Measurements from ENCODE around the gene KIF6.

The KIF6 gene

GRCh38 chr6:39441986-39442385, 283.2 kb downstream of the KIF6 start:
- no peak for DNase-seq

- DNase-seq, result no peak
Measured at GRCh38 chr6:39441301-39441700, 283.9 kb downstream of the KIF6 start.

GRCh38 chr6:39440039-39440426, 285.2 kb downstream of the KIF6 start:
- no peak for DNase-seq

- DNase-seq, result no peak
Measured at GRCh38 chr6:39439342-39440038, 285.7 kb downstream of the KIF6 start.

- no peak for DNase-seq
Measured at GRCh38 chr6:39433630-39434029, 291.6 kb downstream of the KIF6 start.

GRCh38 chr6:39432330-39433025, 292.7 kb downstream of the KIF6 start:
- DNase-seq, result no peak

DNA sequence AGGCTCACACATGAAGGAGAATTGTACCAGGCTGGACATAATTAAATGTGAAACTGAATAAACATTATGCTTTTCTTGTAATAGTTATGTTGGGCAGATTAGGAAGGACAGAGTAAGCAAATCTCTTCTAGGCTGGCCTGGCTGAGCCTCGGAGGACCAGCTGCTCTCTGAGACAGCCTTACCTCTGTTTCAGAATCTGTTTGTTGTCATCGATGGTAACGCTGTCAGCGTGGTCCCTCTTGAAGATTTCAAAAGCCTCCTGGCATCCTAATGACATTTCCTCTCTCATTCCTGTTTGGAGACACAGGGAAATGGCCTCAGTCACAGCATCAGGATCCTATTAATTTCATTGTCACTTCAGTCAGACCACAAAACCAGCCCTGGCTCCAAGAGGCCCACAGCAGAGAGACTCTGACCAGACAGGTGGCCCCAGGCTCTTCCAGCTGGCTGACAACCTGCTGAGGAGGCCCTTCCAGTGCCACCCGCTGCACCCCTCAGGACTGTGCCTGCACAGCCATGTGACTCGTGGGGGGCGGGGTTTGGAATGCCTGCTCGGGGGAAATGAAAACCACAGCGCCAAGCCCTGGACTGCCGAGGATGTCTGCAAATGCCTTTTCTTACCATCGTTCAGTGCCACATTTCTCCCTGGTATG, 294.2 kb downstream of the KIF6 start:
- peak; percentile 91 for DNase-seq

- no peak for DNase-seq
Measured at GRCh38 chr6:39430446-39430845, 294.8 kb downstream of the KIF6 start.

DNA sequence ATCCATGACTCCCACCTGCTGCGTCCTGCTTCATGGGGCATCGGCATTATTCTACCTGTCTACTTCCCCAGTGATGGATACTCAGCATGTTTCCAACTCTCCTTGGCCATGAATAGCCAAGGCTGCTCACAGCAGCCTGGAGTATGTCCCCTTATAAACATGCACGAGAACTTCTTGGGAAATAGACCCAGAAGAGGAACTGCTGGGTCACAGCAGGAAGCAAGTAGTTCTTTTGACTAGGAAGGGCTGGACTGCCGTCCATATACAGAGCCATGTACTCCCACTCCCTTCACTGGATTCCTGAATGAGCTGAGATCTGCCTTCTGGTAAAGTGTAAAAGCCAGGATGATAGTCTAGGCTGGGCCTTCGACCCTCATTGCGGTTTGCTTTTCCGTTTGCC, 296.4 kb downstream of the KIF6 start:
- no peak for DNase-seq

- no peak for DNase-seq
Measured at GRCh38 chr6:39428152-39428551, 297.1 kb downstream of the KIF6 start.

DNA sequence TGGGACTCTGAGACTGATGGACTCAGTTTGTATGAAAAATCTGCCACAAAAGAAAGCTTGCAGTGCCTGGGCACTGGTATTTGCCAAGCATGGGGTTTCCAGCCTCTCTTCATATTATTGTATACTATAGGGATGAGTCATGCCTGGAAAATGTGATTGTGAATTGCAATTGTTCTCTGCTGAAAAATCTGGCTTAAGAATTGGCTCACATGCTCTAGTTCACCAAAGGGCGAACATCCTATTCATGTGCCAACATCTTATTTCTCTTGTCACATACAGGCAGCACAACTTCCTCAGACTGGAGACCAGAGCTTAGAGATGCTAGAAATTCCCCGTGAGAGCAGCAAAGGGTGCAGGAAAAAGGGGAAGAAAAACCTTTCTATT, 299.1 kb downstream of the KIF6 start:
- no peak for DNase-seq

- DNase-seq, result no peak
Measured at GRCh38 chr6:39425346-39426072, 299.7 kb downstream of the KIF6 start.

GRCh38 chr6:39424831-39425230, 300.4 kb downstream of the KIF6 start:
- no peak for DNase-seq

DNA sequence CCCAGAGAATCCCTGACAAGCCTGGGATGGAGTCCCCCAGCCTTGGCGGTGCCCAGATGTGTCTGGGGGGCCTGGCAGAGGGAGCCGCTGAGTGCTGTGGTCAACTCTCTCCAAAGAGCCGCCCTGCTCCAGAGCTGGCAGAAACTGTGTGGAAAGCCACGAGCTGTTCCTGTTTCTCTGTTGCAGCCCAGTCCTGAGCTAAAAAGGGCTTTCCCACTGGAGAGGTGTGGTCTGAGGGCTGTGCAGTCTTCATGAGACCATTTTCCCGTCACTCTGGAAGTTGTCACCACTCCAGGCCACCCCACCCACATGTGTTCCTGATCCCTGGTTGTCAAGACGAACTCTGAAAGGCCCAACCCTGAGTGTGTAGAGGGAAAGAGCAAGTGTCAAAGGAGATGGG, 303.0 kb downstream of the KIF6 start:
- no peak for DNase-seq

DNA sequence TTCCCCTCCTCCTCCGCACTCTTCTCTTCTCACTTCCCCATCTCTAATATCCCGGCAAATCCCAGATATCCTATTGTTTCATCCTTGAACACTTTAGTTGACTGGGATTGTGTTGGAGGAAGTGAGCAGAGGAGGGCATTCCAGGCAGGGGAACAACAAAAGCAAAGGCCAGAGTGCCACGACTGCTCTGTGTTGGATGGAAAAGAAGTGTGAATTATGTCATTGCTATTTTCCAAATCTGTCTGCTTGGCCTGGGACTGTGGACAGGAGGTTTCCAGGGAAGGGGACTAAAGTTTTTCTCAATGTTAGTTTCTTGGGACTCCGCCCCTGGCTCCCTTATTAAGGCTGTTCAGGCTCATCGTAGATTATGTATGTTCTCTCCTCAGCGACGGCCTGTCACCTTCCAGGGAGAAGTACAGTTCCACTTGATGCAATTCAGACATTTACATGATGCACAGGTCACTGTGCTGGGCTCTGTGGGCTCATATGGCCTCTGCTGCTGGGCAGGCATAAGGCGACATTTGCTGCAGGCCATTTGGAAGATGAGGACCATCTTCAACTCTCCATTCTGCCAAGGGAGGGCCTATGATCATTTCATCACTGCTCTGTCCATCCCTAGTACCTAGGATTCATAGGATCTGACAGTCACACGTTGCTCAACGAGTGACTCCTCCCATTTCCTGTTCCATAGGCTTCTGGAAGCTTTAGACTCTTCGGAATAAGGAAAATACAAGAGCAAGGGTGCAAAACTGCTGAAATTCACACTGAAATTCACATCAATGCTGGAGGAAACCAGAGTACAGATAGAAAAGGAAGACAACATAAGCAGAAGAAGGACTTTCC, 303.6 kb downstream of the KIF6 start:
- no peak for DNase-seq

GRCh38 chr6:39420300-39421265, 304.6 kb downstream of the KIF6 start:
- DNase-seq, result no peak

DNA sequence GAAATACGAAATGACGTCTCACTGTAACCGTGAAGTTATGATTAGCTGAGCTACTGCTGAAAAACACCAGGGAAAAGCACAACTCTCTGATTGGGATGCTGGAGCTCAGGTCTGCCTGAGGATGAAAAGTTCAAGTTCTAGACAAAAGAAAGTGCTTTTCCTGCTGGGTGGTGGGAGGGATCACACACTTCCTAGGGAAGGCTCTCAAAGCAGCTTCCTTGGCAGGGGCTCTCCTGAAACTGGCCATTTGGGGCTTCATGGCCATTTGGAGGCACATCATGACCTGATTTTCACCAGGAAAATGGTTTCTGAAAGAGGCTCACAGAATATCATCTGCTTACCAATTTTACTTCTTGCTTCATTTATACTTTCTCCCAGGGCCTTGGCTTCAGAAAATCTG, 305.6 kb downstream of the KIF6 start:
- DNase-seq, result no peak

DNA sequence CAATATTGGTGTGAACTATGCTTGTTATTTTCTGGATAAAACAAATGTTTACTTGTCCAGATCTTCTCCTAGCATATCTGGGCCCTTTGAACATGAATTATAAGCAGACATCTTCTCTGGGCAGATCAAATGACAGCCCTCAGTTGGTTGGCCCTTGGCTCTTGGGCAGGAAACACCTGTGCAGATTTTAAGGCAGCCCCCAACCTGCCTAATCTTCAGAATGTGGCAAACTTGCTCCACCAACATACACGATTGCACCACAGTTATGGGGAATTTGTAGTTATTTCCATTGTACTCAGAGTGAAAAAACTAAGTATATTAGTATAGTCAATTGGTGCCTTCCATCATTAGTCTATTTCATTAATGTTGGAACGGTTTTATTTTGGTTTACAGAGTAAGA, 307.8 kb downstream of the KIF6 start:
- peak; percentile 15 for DNase-seq

- no peak for DNase-seq
Measured at GRCh38 chr6:39416728-39417127, 308.5 kb downstream of the KIF6 start.

GRCh38 chr6:39416026-39416425, 309.2 kb downstream of the KIF6 start:
- DNase-seq, result no peak

GRCh38 chr6:39415482-39415881, 309.7 kb downstream of the KIF6 start:
- no peak for DNase-seq

Measured in NCI-H510A treated with DMSO at 0.1 percent for 48 hours (cell line).